HG02973 (cell line): ENCODE data around the gene C7.
"Not testable (repeated sequence)": the region's sequence is repeated elsewhere in the genome, so short reads cannot be mapped to it uniquely, and the experiment has no call there.

ENCODE experiments used
- ATAC-seq: cut with Tn5 transposase; IDR thresholded peaks from one replicate; pipeline ENCODE4 v1.9.1; 2021; ENCODE audit warnings: moderate library complexity; ENCODE audit not compliant: unreplicated experiment

C7 gene

DNA sequence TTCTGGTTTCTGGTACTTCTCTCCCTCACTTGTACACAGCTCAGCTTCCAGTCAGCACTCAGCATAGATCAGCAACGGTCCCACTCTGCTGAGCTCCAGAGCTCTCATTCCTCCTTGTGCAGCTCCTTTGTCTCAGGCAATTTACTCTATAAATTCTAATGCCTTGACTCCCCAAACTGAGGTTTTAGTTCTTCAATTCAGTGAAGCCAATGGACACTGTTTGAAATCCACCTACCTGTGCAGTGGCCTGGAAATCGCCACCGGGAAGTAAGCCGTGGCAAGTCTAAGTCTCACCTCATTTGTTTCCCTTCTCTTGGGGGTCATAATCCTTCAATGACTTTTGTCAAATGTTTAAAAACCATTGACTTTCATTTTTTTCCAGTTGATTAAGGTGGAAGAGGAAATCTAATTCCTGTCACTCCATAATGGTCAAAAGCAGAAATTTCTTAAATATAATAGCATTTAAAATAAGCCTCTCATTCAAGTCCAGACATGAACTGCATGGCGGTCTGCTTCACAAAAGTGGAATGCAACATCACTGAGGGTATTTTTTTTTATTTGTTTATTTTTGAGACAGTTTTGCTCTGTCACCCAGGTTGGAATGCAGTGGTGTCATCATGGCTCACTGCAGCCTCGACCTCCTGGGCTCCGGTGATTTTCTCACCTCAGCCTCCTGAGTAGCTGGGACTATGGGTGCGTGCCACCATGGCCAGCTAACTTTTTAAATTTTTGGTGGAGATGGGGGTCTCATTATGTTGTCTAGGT is 79.6 kb downstream of the C7 start:
- no peak for ATAC-seq

GRCh38 chr5:40991168-40991980 is 82.1 kb downstream of the C7 start:
- ATAC-seq = no peak

DNA sequence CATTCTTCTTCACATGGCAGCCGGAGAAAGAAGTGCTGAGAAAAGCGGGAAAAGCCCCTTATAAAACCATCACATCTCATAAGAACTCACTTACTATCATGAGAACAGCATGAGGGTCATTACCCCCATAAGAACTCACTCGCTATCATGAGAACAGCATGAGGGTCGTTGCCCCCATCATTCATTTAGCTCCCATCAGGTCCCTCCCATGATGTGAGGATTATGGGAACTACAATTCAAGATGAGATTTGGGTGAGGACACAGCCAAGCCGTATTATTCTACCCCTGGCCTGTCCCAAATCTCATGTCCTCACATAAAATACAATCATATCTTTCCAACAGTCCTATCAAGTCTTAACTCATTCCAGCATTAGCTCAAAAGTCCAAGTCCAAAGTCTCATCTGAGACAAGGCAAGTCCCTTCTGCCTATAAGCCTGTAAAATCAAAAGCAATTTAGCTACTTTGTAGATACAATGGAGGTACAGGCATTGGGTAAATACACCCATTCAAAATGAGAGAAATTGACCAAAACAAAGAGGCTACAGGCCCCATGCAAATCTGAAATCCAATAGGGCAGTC is 82.8 kb downstream of the C7 start:
- ATAC-seq = no peak

DNA sequence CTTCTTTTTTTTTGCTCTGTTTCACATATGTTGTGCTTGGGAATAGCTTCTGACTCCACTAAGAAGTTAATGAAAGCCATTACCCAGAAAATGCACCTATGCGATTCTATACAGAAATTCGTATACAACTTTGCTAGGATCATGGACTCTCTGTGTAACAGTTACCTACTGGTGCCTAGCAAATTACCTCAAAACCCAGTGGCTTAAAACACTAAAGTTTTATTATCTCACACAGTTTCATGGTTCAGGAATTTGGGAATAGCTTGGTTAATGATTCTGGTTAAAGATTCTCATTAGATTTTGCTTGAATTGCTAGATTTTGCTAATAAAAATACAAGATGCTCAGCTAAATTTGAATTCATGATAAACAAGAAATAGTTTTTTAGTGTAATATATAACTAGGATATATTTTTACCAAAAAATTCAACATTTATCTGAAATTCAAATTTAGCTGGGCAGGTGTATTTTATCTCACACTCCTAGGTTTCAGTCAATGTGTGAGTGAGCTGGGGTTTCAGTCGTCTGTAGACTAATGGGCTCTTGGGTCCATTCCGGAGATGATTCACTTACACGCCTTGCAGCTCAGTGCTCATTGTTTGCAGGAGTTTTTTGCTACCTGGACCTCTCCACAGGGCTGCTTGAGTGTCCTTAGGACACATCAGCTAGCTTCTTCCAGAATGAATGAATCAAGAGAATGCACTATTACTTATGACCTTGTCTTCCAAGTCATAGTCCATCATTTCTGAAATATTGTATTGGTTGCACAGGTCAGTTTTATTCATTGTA is 86.7 kb downstream of the C7 start:
- no peak for ATAC-seq

- ATAC-seq = no peak
Observed at GRCh38 chr5:40999142-40999541, 89.8 kb downstream of the C7 start.

- no peak for ATAC-seq
Observed at GRCh38 chr5:40999966-41000365, 90.7 kb downstream of the C7 start.

DNA sequence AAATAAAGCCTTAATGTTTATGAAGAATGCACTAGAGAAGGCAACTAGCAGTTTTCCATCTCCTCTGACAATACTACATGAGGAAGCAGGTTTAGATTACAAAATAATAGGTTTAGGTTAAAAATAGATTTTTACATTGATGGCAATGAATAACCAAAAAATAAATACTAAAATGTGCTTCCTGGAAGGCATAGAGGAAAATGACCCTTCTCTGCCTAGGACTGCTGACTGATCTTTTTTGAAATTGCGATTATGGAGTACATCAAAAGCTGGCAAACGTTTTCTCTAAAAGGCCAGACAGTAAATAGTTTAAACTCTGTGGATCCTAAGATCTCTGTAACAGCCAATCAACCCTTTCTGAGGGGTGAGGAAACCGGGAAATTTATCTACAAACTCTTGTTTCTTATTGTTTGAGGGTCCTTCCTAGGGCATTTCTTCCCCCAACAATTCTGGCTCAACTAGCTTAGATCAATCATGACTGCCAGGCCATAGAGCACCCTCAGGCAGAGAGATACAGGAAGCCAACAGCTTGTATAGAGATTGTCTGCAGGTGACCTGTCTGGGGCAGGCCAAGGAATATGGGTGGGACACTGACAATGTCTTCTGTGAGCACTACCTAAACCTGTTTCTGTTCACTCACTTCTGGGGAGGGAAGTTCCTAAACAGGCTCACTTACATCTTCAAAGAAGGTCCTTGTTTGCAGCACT is 94.5 kb downstream of the C7 start:
- no peak for ATAC-seq

DNA sequence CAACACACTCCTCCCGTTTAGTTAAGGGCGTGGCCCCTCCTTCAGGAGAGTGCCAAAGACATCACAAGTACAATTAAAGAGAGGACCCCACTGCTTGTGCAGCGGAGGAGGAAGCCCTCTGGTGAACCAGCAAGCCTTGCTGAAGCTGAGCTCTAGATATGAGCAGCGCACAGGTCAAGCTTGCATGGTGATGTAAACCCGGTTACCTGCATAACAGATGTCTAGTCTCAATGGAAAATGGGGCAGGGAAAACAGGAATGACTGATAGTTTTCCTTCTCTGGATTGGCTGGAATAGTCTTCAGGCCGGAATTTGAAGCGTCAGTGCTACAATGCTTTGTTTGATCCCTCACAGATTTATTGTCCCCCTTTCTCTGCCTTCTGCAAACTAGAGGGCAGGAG is 95.6 kb downstream of the C7 start:
- no peak for ATAC-seq

GRCh38 chr5:41009232-41009631 is 99.9 kb downstream of the C7 start:
- ATAC-seq = no peak

- no peak for ATAC-seq
Observed at GRCh38 chr5:41010572-41010971, 101.3 kb downstream of the C7 start.

GRCh38 chr5:41012318-41012717 is 103.0 kb downstream of the C7 start:
- ATAC-seq = no peak

- not testable (repeated sequence) for ATAC-seq
Observed at GRCh38 chr5:41022600-41022999, 113.3 kb downstream of the C7 start.
